Measurements from ENCODE around the gene KSR1.
"Not testable (repeated sequence)": the region's sequence is repeated elsewhere in the genome, so short reads cannot be mapped to it uniquely, and the experiment has no call there.

The KSR1 gene

DNA sequence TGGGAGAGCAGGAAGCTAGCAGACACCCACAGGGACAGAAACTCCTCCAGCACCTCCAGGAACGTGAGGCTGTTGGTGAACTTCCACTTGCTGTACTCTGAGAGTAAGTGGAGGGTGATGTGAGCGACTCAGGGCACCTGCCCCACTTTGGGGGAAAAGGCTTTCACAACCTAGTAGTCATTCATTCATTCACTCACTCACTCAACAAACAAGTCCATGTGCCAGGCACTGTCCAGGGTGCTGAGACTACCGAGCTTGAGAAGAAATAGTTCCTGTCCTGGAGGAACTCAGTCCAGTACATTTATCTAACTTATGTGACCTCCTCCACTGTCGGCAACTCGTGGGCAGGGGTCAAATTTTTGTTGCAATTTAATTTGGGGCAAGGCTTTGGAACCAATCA lies 201.4 kb downstream of the KSR1 start:
- Histone ChIP-seq H3K27me3 (replicated peaks) (no peaks in the 10 kb centered on the region), H3K36me3 (replicated peaks) (no peaks in the 10 kb centered on the region), H3K27ac (no peak overlapping the region), H3K4me3 (ENCODE audit: low read depth, low read length) (no peak overlapping the region)
- TF ChIP-seq, protein P1, sequence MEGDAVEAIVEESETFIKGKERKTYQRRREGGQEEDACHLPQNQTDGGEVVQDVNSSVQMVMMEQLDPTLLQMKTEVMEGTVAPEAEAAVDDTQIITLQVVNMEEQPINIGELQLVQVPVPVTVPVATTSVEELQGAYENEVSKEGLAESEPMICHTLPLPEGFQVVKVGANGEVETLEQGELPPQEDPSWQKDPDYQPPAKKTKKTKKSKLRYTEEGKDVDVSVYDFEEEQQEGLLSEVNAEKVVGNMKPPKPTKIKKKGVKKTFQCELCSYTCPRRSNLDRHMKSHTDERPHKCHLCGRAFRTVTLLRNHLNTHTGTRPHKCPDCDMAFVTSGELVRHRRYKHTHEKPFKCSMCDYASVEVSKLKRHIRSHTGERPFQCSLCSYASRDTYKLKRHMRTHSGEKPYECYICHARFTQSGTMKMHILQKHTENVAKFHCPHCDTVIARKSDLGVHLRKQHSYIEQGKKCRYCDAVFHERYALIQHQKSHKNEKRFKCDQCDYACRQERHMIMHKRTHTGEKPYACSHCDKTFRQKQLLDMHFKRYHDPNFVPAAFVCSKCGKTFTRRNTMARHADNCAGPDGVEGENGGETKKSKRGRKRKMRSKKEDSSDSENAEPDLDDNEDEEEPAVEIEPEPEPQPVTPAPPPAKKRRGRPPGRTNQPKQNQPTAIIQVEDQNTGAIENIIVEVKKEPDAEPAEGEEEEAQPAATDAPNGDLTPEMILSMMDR (IDR thresholded peaks at IDR 0.05; ENCODE audit: low read depth, low read length, missing control alignments) = no peak
- DNase-seq = peak; percentile 16
- in situ Hi-C loops (cut with HindIII; ENCODE audit: low pct_ligation_motif_present, low sequenced_read_pairs) = no loop called here

DNA sequence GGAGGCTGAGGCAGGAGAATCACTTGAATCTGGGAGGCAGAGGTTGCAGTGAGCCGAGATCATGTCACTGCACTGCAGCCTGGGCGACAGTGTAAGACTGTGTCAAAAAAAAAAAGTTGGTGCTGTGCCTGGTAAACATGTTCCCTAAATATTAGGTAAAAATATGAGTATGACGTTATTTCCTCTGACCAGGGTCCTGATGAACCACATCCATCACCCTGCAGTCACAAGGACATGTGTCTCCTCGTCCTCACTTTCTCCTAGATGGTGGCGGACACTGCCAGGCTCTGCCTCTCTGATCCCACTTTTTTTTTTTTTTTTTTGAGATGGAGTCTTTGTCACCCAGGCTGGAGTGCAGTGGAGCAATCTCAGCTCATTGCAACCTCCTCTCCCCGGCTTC lies 203.4 kb downstream of the KSR1 start:
- Histone ChIP-seq H3K36me3 (replicated peaks) (no peaks in the 10 kb centered on the region), H3K4me3 (ENCODE audit: low read depth, low read length) (no peak overlapping the region), H3K27me3 (replicated peaks) (no peaks in the 10 kb centered on the region), H3K27ac (no peak overlapping the region)
- in situ Hi-C loops (cut with HindIII; ENCODE audit: low pct_ligation_motif_present, low sequenced_read_pairs) = no loop called here
- TF ChIP-seq, protein P1 (IDR thresholded peaks at IDR 0.05; ENCODE audit: low read depth, low read length, missing control alignments) = no peak
- no peak for DNase-seq

DNA sequence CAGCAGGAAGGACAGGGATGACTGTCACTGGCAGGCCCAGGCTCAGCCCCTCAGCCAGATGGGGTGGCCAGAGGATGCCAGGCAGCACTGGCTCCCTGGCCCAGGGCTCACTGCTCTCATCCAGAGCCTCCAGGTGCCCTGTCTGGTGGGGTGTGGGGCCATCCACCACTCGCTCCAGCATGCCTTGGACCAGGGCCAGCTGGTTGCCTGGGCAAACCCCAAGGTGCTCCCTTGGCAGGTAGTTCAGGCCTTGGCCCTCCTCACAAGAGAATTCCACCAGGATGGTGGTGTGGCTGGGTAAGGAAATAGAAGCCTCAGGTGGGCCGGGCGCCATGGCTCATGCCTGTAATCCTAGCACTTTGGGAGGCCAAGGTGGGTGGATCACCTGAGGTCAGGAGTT lies 204.2 kb downstream of the KSR1 start:
- Histone ChIP-seq H3K27me3 (replicated peaks) (no peaks in the 10 kb centered on the region), H3K36me3 (replicated peaks) (no peaks in the 10 kb centered on the region), H3K27ac (no peak overlapping the region), H3K4me3 (ENCODE audit: low read depth, low read length) (no peak overlapping the region)
- TF ChIP-seq, protein P1 (IDR thresholded peaks at IDR 0.05; ENCODE audit: low read depth, low read length, missing control alignments) = no peak
- DNase-seq = no peak
- in situ Hi-C loops (cut with HindIII; ENCODE audit: low pct_ligation_motif_present, low sequenced_read_pairs) = no loop called here

DNA sequence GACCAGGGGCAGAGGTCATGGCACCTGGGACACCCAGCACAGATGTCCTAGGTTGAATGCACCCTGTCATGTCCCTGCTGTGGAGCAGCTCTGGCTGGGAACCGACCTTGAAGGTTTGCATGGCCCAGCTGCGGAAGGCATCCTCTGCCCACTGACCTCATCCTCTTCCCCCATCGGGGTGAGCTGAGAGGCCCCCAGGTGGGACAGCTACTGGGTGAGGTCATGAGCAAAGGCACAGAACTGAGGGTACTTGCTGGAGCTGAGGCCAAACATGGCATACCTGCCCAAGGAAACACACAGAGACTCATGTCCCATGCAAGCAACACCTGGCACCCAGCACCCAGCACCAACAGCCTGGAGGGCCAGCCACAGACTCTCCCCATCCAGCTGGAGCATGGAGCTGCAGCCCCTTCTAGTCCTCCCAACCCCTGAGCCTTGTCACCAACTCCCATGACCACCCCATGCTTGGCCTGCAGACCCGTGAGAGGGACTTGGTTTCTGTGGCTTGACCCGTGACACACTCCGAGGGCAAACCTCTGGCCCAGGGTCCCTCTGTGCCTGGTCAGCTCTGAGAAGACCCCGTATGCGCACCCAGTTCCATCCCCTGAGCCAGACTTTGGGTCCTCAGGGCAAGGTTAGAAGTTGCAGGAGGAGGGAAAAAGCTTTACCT lies 207.8 kb downstream of the KSR1 start:
- H3K36me3 ChIP-seq (replicated peaks) = no peaks in the 10 kb centered on the region
- TF ChIP-seq, protein P1 (IDR thresholded peaks at IDR 0.05; ENCODE audit: low read depth, low read length, missing control alignments) = no peak
- H3K27ac ChIP-seq = no peak overlapping the region
- H3K4me3 ChIP-seq (ENCODE audit: low read depth, low read length) = no peak overlapping the region
- DNase-seq = no peak
- in situ Hi-C loops (cut with HindIII; ENCODE audit: low pct_ligation_motif_present, low sequenced_read_pairs) = no loop called here
- H3K27me3 ChIP-seq (replicated peaks) = no peaks in the 10 kb centered on the region

DNA sequence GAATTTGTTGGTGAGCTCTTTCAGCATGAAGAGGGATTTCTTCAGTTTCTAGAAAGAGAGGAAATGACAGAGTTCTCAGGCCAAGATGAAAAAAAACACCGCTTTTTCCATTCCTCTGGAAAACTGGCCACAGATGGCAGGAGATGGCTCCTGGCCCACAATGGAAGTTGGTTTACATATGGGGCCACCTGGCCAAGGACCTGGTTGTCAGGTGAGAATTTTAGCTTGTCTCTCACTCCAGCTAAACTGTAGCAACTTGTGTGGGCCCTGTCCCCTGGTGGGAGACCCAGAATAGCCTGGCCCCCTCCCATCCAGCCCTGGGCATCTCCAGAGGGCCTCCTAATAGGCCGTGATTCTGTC lies 208.3 kb downstream of the KSR1 start:
- H3K27me3 ChIP-seq (replicated peaks) = no peaks in the 10 kb centered on the region
- DNase-seq = no peak
- TF ChIP-seq, protein P1 (IDR thresholded peaks at IDR 0.05; ENCODE audit: low read depth, low read length, missing control alignments) = no peak

DNA sequence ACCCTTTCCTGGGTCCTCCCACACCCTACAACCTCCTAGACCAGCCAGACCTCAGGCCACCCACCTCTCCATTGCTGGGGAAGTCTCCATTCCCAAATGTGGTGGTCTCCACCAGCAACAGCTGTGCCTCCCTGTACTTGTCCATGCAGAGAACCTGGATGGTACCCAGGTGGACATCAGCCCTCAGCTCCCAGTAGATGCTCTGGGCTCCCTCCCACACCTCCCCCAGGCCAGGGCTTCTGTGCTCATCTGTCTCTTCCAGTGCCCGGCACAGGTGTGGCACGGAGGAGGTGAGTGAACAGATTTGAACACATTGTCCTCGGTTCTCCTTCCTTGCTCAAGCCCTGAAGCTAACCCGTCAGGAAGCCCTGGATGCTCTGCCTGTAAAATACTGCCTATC lies 209.3 kb downstream of the KSR1 start:
- no peaks in the 10 kb centered on the region for H3K27me3 ChIP-seq (replicated peaks)
- in situ Hi-C loops (cut with HindIII; ENCODE audit: low pct_ligation_motif_present, low sequenced_read_pairs) = no loop called here
- no peaks in the 10 kb centered on the region for H3K36me3 ChIP-seq (replicated peaks)
- no peak overlapping the region for H3K27ac ChIP-seq
- no peak overlapping the region for H3K4me3 ChIP-seq (ENCODE audit: low read depth, low read length)
- TF ChIP-seq, protein P1 (IDR thresholded peaks at IDR 0.05; ENCODE audit: low read depth, low read length, missing control alignments) = no peak
- no peak for DNase-seq

More for the DNA sequence above, 208.3 kb downstream of the KSR1 start:
- Histone ChIP-seq H3K4me3 (ENCODE audit: low read depth, low read length) (no peak overlapping the region), H3K36me3 (replicated peaks) (no peaks in the 10 kb centered on the region), H3K27ac (no peak overlapping the region)
- in situ Hi-C loops (cut with HindIII; ENCODE audit: low pct_ligation_motif_present, low sequenced_read_pairs) = no loop called here

DNA sequence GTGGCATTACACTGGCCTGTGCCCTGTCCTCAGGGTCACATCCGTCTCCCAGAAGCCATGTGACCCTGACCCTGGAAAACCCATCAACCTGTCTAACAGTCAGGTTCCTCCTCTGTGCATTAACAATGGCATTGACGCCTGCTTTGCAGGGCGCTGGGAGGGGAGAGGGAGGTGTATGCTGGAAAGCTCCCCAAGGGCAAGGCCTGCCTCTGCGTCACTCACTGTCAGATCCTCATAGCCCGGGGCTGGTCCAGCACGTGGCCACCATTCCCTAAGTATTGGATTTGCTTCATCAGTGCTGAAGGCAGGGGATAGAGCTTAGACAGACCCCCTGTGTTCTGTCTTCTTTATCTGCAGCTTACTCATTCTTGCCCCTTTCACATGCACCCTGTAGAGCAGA lies 210.0 kb downstream of the KSR1 start:
- H3K36me3 ChIP-seq (replicated peaks); H3K27me3 ChIP-seq (replicated peaks); in situ Hi-C loops (cut with HindIII; ENCODE audit: low pct_ligation_motif_present, low sequenced_read_pairs); H3K4me3 ChIP-seq (ENCODE audit: low read depth, low read length); DNase-seq; H3K27ac ChIP-seq: not testable (repeated sequence)
